Measurements from ENCODE around the gene SRMS.

The SRMS gene

DNA sequence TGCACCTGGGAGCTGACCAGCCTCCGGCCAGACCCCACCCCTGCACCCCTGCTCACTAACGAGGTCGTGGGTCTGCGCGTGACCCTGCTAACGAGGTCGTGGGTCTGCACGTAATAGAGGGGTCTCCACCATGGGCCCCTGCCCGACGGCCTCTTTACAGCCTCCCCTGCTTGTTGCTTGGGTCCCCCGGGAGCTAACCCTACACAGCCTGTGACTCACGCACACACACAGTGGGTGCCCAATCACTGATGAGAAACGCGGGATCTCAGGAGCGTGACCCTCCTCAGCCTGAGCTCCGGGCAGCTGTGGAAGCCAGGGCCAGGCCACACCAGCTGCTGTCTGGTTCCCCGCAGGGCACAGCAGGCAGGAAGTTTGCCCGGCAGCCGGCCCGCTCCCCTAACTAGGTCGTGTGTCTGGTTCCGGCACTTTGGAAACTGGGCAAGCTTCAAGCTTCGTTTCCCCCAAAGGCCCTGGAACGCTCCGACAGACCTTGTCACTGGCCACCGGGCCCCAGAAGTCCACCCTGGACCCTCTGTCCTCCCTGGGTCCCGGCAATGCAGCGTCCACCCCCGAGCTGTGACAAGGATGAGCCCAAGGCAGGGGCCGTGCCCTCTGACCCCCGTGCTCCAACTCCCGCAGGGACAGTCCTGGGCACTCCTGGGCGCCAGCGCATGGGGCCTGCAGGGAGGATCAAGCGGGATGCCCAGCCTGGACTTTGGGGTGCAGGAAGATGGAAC lies 11.1 kb downstream of the SRMS start:
- Histone ChIP-seq H4K8ac (ENCODE audit: low read depth, low read length) (no peak overlapping the region), H2AK5ac (ENCODE audit: low read depth, low read length) (peak overlapping the region; percentile 100), H3K79me1 (ENCODE audit: low read depth, low read length) (no peaks in the 10 kb centered on the region), H3K4ac (ENCODE audit: low read length) (no peak overlapping the region), H2BK120ac (ENCODE audit: low read depth, low read length) (no peak overlapping the region), H3K14ac (ENCODE audit: low read length) (no peak overlapping the region), H2BK12ac (ENCODE audit: low read length) (peak overlapping the region; percentile 97), H3K4me2 (ENCODE audit: insufficient read depth, low read length, poor library complexity, severe bottlenecking) (no peak overlapping the region), H3K27me3 (ENCODE audit: control insufficient read depth in 3 of 3, insufficient read depth in 3 of 3, low read depth in 1 of 3, low read length in 3 of 3) (peaks cover 0 to 16% (median 0%) of the 10 kb centered on the region in 3 experiments), H3K4me1 (ENCODE audit: control insufficient read depth in 2 of 2, insufficient read depth in 1 of 2, low read depth in 1 of 2, low read length in 2 of 2) (peaks cover 16 to 21% of the 10 kb centered on the region in 2 donors), H4K91ac (ENCODE audit: low read depth, low read length, poor library complexity) (no peak overlapping the region), H3K4me3 (ENCODE audit: low read length in 2 of 2) (no peak overlapping the region), H3K27ac (replicated peaks; ENCODE audit: low read length) (no peak overlapping the region), H3K36me3 (replicated peaks in 1 of 2; ENCODE audit: control insufficient read depth in 2 of 2, insufficient read depth in 2 of 2, low read length in 2 of 2) (no peaks in the 10 kb centered on the region), H3K23ac (ENCODE audit: low read depth, low read length, poor library complexity) (peak overlapping the region; percentile 80), H3K18ac (ENCODE audit: low read length) (peak overlapping the region; percentile 20), H3K9ac (ENCODE audit: low read depth, low read length, poor library complexity) (peak overlapping the region; percentile 30), H2AFZ (ENCODE audit: low read length) (peak overlapping the region; percentile 53), H2BK5ac (ENCODE audit: low read length) (peak overlapping the region; percentile 44), H3K9me3 (replicated peaks in 1 of 2; ENCODE audit: control insufficient read depth in 2 of 2, insufficient read depth in 1 of 2, low read depth in 1 of 2, low read length in 2 of 2) (peaks cover 0 to 2% of the 10 kb centered on the region in 2 donors), H2BK15ac (ENCODE audit: low read length) (peak overlapping the region; percentile 97)
- no CpG with 5 or more reads among the region's 35 CpGs for WGBS, 2 donors (ENCODE audit: extremely low coverage in 2 of 2, insufficient read length in 2 of 2, insufficient replicate concordance in 1 of 2)
- peak; percentile 31 for DNase-seq (ENCODE audit: low spot score)

DNA sequence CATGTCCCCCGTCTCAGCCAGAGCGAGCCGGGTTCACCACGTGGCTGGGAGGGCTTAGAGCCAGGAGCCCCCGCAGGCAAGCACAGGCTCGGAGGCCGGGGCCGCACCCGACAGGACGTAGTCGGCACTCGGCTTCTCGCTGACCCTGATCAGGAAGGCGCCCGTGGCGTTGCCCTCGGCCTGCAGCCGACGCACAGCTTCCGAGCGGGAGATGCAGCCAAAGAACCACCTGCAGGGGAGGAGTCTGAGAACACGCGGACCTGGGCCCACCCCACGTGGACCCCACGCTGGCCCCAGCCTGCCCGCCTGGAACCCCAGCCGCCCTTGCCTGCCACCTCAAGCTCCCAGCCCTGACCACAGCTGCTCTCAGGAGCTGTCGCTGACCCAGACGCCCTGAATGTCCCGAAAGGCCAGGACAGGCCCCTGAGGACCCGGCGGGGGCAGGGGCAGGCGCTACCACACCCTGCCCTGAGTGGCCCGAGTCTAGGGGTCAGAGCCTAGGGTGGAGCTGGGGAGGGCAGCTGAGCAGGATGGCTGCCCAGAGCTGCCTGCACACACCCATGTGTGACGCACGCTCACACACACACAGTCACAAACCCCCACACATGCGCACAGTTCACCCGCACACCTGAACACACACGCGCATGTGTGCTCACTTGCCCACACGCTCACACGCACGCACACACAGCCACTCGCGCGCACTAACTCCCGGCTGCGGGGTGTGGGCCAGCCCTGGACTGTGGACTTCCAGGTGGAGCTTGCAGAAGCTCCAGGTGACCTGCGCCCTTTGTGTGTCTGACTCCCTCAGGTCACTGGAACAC lies 12.5 kb downstream of the SRMS start:
- Histone ChIP-seq H3K27ac (replicated peaks; ENCODE audit: low read length) (no peak overlapping the region), H2BK5ac (ENCODE audit: low read length) (peak overlapping the region; percentile 90), H3K36me3 (replicated peaks in 1 of 2; ENCODE audit: control insufficient read depth in 2 of 2, insufficient read depth in 2 of 2, low read length in 2 of 2) (no peaks in the 10 kb centered on the region), H3K14ac (ENCODE audit: low read length) (peak overlapping the region; percentile 97), H2BK120ac (ENCODE audit: low read depth, low read length) (no peak overlapping the region), H2AFZ (ENCODE audit: low read length) (no peak overlapping the region), H3K4me2 (ENCODE audit: insufficient read depth, low read length, poor library complexity, severe bottlenecking) (no peak overlapping the region), H3K79me1 (ENCODE audit: low read depth, low read length) (no peaks in the 10 kb centered on the region), H3K4me3 (ENCODE audit: low read length in 2 of 2) (no peak overlapping the region), H3K9me3 (replicated peaks in 1 of 2; ENCODE audit: control insufficient read depth in 2 of 2, insufficient read depth in 1 of 2, low read depth in 1 of 2, low read length in 2 of 2) (peaks cover 0 to 2% of the 10 kb centered on the region in 2 donors), H3K4ac (ENCODE audit: low read length) (no peak overlapping the region), H3K9ac (ENCODE audit: low read depth, low read length, poor library complexity) (peak overlapping the region; percentile 60), H4K8ac (ENCODE audit: low read depth, low read length) (peak overlapping the region; percentile 43), H2BK12ac (ENCODE audit: low read length) (peak overlapping the region; percentile 97), H4K91ac (ENCODE audit: low read depth, low read length, poor library complexity) (peak overlapping the region; percentile 99), H3K4me1 (ENCODE audit: control insufficient read depth in 2 of 2, insufficient read depth in 1 of 2, low read depth in 1 of 2, low read length in 2 of 2) (peaks cover 16 to 20% of the 10 kb centered on the region in 2 donors), H3K27me3 (ENCODE audit: control insufficient read depth in 3 of 3, insufficient read depth in 3 of 3, low read depth in 1 of 3, low read length in 3 of 3) (peaks cover 0 to 3% (median 0%) of the 10 kb centered on the region in 3 experiments), H2BK15ac (ENCODE audit: low read length) (peak overlapping the region; percentile 75), H3K23ac (ENCODE audit: low read depth, low read length, poor library complexity) (peak overlapping the region; percentile 98), H2AK5ac (ENCODE audit: low read depth, low read length) (peak overlapping the region; percentile 99), H3K18ac (ENCODE audit: low read length) (peak overlapping the region; percentile 65)
- no CpG with 5 or more reads among the region's 49 CpGs for WGBS, 2 donors (ENCODE audit: extremely low coverage in 2 of 2, insufficient read length in 2 of 2, insufficient replicate concordance in 1 of 2)
- DNase-seq (ENCODE audit: low spot score) = no peak

GRCh38 chr20:63534427-63534830 lies 13.1 kb downstream of the SRMS start:
- Histone ChIP-seq H3K27ac (replicated peaks; ENCODE audit: low read length) (no peak overlapping the region), H2AK5ac (ENCODE audit: low read depth, low read length) (peak overlapping the region; percentile 99), H3K14ac (ENCODE audit: low read length) (peak overlapping the region; percentile 97), H3K4me1 (ENCODE audit: control insufficient read depth in 2 of 2, insufficient read depth in 1 of 2, low read depth in 1 of 2, low read length in 2 of 2) (peaks cover 16 to 19% of the 10 kb centered on the region in 2 donors), H4K91ac (ENCODE audit: low read depth, low read length, poor library complexity) (no peak overlapping the region), H2BK5ac (ENCODE audit: low read length) (no peak overlapping the region), H3K23ac (ENCODE audit: low read depth, low read length, poor library complexity) (peak overlapping the region; percentile 5), H3K36me3 (replicated peaks in 1 of 2; ENCODE audit: control insufficient read depth in 2 of 2, insufficient read depth in 2 of 2, low read length in 2 of 2) (no peaks in the 10 kb centered on the region), H3K4me2 (ENCODE audit: insufficient read depth, low read length, poor library complexity, severe bottlenecking) (no peak overlapping the region), H2BK12ac (ENCODE audit: low read length) (peak overlapping the region; percentile 97), H2AFZ (ENCODE audit: low read length) (no peak overlapping the region), H3K4ac (ENCODE audit: low read length) (no peak overlapping the region), H3K9me3 (replicated peaks in 1 of 2; ENCODE audit: control insufficient read depth in 2 of 2, insufficient read depth in 1 of 2, low read depth in 1 of 2, low read length in 2 of 2) (peaks cover 0 to 2% of the 10 kb centered on the region in 2 donors), H4K8ac (ENCODE audit: low read depth, low read length) (peak overlapping the region; percentile 43), H3K9ac (ENCODE audit: low read depth, low read length, poor library complexity) (peak overlapping the region; percentile 44), H2BK120ac (ENCODE audit: low read depth, low read length) (peak overlapping the region; percentile 76), H3K4me3 (ENCODE audit: low read length in 2 of 2) (no peak overlapping the region), H3K79me1 (ENCODE audit: low read depth, low read length) (peaks cover 3% of the 10 kb centered on the region), H3K27me3 (ENCODE audit: control insufficient read depth in 3 of 3, insufficient read depth in 3 of 3, low read depth in 1 of 3, low read length in 3 of 3) (peaks cover 0 to 2% (median 0%) of the 10 kb centered on the region in 3 experiments), H2BK15ac (ENCODE audit: low read length) (peak overlapping the region; percentile 55), H3K18ac (ENCODE audit: low read length) (peak overlapping the region; percentile 65)
- DNase-seq (ENCODE audit: low spot score) = no peak
- WGBS, 2 donors (ENCODE audit: extremely low coverage in 2 of 2, insufficient read length in 2 of 2, insufficient replicate concordance in 1 of 2) = no CpG with 5 or more reads among the region's 12 CpGs
